SK-N-MC (cell line): ENCODE results near the gene KCTD17.

Source experiments
- EZH2 ChIP-seq: fragments of 200-600 bp; sonication (generic); IDR thresholded peaks from one replicate; pipeline ENCODE4 v1.6.1; 2017; ENCODE audit warnings: antibody characterized with exemption
- FOXP2 ChIP-seq: optimal IDR thresholded peaks from 2 replicates; pipeline ENCODE3; 2011; ENCODE audit warnings: mild to moderate bottlenecking, moderate library complexity; ENCODE audit not compliant: insufficient read depth; ENCODE audit errors: extremely low read length, control extremely low read depth

- TF ChIP-seq EZH2, result no peak
- no peak for TF ChIP-seq FOXP2
Measured at GRCh38 chr22:37088750-37089408, 37.3 kb downstream of the KCTD17 start.
